Left hindlimb (tissue), 1 donor: ENCODE measurements around the gene RASSF10.

ENCODE experiments used
- DNase-seq: peaks from one replicate; pipeline ENCODE4 v3.0.0-alpha.2; 2018

RASSF10 gene

DNA sequence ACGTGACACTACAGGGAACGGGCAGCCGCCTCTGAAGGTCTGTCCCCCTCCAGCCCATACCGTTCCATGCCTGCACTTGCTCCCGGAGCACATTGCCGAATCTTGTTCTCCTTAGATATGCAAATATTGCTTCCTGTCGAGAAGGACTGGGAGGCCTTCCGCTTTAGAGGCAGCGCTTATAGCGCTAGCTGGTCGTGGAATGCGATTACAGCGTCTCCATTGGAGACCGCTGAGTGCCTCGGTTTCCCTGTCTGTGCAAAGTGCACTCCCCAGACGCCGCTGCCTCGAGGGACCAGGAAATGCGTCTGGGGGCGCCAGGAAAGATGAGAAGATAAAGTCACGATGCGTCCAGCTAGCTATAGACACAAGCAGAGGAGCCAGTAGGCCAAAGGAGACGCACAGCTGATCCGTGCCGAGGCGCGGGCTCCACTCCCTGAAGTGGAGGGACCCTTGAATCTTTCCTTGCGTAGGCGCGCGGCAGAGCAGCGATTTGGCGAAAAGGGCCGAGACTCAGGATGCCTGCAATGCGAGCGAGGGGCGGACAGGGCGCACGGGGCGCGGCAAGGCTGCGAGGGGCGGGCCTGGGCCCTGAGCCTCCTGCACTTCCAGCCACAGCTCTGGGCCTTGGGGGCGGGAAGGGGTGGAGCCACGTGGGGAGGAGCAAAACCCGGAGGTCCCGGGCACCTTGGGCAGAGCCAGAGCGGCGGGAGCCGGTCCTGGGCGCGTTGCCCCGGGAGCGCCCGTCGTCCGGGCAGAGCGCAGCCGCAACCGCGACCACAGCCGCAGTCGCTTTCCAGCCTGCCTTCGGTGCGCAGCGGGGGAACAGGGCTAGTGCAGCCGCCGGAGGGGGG, at the start of gene RASSF10:
Gene RASSF10, plus strand, starts transcription at position 692 of the 851 bp plus-strand sequence. CDS start 261 bp downstream, outside the sequence.
- peak; percentile 64 for DNase-seq

DNA sequence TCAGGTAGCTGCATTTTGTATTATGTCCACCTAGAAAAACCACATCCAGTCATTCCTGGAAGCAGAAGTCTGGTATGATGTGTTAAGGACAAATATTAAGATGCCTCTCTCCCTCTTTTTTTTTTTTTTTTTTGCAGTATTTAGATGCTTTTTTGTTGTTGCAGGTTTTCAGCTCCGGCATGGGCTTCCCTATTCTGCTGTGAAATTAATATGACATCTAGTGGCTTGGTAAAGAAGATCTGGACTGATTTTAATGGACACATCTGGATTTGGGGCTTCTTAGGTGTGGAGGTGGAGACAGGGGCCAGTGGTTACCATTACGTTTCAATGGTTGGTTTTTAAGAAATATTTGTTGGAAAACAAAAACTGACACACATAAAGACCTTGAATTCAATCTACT, 47.5 kb upstream of the RASSF10 start:
- no peak for DNase-seq

DNA sequence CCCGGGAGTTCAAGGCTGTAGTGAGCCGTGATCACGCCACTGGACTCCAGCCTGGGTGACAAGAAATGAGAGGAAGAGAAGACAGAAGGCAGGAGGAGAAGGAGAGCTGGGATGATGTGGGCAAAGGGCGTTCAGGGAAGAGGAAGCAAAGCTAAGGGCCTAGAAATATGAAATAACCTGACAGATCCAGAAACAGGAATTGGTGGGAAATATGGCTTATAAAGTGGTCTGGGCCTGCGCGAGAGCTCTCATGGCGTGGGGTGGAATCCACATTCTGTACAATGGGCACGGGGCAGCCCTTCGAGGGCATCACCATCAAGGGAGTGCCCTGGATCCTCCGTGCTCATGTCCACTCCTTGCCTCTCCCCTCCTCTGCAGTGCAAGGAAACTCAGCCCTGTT, 46.8 kb upstream of the RASSF10 start:
- no peak for DNase-seq

DNA sequence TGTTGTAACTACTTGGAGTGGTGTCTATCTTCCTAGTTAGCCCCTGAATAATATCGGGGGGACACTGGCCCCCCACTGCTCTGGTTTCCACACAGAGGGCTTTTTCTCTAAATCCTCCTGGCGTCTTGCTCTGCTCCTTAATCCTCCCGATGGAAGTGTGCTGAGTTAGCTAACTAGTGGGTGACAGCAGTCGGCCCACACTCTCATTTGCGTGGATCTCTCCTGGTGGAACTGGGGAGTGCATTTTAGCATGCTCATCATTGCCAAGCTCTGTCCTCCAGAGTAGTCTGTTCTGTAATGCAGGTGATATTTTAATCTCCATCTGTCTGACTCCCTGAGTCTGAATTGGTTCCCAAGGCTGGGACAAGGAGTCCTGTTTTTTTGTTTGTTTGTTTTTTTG, 46.1 kb upstream of the RASSF10 start:
- no peak for DNase-seq

GRCh38 chr11:12963792-12964536, 45.2 kb upstream of the RASSF10 start:
- peak; percentile 60 for DNase-seq

DNA sequence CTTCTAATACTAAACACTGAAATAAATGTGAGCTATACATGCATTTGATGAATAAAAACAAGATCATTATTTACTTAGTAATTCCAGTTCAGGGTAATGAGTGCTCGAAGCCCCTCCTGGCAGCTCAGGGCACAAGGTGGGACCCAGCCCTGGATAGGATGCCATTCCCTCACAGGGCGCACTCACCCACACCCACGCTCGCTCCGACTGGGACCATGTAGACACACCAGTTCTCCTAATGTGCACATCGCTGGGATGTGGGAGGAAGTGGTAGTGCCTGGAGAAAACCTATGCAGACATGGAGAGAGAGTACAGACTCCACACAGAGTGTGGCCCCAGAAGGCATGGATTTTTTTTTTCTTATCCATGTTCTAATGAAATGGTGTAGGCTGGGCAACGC, 44.5 kb upstream of the RASSF10 start:
- no peak for DNase-seq

DNA sequence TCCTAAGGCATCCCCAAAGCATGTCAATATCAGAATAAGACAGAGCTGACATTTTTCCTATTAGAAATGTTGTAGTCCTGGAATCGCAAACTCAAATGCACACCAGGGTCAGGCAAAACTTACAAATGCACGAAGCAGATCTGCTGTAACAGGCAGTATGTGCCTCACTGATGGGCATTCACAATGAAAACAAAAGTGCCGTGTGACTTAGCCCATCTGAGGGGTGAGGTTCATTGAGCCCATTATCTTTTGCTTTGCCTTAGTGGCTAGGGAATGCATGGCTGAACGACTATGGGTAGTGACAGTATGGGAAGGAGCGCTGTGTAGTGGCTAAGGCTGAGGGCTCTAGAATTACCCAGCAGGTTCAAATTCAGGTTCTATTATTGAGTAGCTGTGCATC, 43.1 kb upstream of the RASSF10 start:
- DNase-seq = no peak

GRCh38 chr11:12968101-12968500, 41.0 kb upstream of the RASSF10 start:
- no peak for DNase-seq

DNA sequence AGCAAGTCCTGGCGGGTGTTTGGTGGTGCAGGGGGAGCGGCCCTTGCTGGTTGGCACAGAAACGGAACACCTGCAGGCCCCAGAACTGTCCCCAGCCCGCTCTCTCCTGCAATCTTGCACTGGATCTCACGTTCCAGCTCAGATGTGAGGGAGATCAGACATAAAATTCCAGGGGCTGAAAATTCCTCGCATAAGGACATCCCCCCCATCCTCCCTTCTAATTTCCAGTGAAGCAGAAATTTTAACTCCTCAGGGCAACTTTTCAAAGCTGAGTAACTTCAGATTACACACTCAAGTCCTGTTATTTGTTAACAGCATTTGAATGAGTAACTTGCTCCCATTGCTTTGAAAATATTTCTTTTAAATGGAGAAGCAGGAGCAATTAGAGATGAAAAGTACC, 40.3 kb upstream of the RASSF10 start:
- no peak for DNase-seq

DNA sequence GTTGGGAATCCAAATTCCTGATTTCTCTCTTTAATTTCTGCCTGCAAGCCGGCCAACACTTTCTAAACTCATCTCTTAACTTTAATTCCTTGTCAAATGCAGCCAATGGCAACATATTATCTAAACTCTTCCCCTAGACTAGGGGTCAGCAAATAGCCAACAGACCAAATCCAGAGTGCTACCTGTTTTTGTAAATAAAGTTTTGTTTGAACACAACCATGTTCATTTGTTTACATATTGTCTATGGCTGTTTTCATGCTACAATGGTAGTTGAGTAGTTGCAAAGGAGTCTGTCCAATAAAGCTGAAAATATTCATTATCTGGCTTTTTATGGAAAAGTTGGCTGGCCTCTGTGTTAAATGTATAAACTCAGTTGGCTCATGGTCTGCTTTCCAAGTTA, 37.2 kb upstream of the RASSF10 start:
- DNase-seq = no peak

DNA sequence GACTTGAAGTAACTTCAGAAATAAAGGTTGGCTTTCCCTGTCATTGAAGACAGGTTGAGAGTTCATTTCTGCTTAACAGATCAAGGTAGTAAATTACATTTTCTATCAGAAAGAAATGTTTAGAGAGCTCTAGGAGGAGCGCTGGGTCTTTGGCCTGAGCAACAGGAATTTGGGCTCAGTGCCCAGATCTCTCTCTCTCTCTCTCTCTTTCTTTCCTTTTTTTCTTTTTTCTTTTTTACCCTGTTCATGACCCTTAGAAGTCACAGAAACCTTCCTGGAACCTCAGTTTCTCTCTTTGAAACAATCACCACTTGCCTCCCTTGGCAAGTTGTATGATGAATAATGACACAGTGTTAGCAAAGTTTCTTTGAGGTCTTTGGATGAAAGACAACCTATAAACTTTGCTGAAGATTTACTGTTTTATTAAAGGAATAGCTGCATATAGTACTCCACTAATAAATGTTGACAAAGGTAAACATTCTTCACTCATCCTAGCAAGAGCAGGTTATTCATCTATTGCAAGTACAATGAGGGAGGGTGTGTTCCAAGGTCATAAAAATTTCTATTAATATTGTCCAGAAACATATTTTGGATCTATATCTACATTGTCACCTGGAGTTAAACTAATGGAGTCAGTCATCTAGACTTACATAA, 35.5 kb upstream of the RASSF10 start:
- DNase-seq = no peak

DNA sequence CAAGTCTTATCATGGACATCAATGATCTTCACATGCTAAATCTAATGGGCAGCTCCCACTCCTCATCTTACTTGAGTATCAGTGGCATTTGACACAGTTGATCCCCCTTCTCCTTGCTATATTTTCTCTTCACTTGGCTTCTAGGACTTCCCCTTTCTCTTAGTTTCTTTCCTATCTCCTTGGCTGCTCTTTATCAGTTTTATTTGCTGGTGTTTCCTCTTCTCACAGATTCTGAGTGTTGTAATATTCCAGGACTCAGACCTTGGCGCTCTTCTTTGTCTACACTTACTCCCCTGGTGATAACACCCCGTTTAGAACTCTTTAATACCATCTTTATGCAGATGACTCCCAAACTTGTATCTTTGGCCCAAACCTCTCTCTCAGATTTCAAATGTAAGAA, 33.9 kb upstream of the RASSF10 start:
- no peak for DNase-seq

- DNase-seq = no peak
Observed at GRCh38 chr11:12979928-12980689, 29.0 kb upstream of the RASSF10 start.

DNA sequence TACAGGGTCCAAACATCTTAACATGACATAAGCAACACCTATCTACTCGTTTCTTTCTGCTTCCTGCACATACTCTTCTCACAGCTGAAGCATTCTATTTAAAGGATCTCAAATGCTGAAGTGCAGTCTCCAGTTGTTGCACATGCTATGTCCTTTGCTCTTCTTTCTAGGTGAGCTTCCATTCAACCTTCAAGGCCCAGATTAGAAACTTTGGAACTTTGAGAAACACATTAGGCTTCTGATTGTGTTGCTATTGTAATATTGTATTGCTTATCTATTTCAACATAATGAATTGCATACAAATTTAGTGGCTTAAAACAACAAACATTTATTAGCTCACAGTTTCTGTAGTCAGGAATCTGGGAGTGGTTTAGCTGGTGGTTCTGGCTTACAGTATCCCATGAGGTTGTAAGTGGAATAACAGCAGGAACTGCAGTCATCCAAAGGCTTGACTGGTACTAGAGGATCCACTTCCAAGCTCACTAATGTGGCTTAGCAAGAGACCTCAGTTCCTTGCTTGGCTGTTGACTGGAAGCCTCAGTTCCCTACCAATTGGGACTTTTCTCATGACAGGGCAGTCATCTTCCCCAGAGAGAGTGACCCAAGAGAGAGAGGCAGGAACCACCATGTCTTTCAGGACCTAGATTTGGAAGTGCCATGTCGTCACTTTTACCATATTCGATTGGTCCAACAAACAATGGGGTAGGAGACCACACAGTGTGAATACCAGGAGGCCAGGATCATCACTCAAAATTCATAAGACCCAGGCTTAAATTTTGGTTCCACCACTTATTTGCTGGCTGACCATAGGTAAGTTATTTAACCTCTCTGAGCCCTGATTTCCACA, 27.2 kb upstream of the RASSF10 start:
- no peak for DNase-seq

- no peak for DNase-seq
Observed at GRCh38 chr11:12983336-12983735, 25.8 kb upstream of the RASSF10 start.

DNA sequence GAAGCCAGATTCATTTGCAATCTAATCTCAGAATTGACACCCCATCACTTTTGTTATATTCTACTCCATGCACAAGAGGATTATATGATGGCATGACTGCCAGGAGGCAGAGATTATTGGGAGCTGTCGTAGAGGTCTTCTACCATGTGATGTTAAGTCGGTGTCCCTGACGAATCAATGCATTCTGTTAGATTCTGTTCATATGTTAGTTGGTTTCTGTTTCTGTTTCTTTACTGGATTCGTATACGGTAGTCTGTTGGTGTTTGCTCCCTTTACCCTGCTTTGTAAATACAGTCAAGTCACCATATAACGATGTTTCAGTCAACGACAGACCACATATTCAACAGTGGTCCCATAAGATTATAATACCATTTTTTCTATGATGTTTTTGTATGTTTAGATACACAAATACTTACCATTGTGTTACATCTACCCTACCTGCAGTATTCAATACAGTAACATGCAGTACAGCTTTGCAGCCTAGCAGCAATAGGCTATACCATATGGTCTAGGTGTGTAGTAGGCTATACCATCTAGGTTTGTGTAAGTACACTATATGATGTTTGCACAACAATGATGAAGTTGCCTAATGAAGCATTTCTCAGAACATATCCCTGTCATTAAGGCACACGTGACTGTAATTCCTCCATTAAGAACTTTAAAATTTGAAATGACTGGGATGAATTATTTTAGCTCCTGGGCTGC, 22.8 kb upstream of the RASSF10 start:
- no peak for DNase-seq

GRCh38 chr11:12989428-12990161, 19.5 kb upstream of the RASSF10 start:
- DNase-seq = no peak

DNA sequence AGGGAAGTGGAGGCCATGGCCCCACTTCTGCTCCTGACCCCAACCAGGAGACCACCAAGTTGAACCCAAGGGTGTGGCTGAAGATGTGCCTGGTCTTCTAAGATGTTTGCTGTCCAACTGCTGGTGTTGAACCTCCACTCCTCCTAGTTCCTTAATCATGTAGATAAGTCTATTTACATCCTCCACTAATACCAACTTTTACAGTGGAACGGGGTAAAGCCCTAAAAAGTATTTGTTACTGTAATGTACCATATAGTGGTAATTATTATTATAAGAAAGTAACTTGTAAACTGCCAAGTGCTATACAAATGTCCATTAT, 19.0 kb upstream of the RASSF10 start:
- DNase-seq = no peak

DNA sequence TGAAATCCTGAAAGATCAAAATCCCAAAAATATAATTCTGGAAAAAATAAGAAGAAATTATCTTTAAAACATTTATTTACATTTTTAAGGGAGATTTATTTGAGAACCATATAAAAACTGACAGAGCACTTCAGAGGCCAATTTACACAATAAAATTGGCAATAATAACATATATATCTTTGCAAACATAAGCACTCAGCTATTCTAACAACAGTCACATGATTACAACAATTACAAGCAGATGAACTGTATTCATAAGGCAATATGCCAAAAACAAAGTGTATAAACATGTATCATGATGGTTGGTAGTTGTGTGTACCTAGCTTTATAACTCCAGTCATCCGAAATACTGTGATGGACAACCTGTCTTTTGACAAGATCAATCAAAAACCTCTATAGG, 17.7 kb upstream of the RASSF10 start:
- no peak for DNase-seq

GRCh38 chr11:12993626-12994025, 15.5 kb upstream of the RASSF10 start:
- no peak for DNase-seq

DNA sequence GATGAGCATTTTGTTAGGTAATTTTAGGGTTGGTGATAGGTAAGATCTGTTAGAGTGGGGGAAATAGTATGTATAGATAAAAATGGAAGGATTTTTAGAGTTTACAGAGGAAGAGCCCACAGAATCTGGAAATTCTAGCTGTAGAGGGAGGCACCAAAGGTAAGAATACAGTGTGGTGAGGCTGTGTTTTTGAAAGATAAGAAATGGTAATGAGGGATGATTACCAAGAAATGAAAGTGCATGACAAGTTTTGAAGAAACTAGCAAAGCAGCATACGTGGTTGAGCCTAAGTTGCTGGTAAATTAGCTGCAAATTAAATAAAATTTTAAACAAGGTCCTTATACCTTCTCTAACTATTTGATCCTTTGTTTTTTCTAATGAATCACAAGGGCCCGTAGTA, 14.6 kb upstream of the RASSF10 start:
- no peak for DNase-seq
